Uterus (tissue), 2 donors: ENCODE measurements around the gene UBN1.

Experiments
- CTCF ChIP-seq, 4 experiments: fragments of 200-600 bp in 2 of 4; fragments of 450-650 bp in 2 of 4; sonication (generic) in 2 of 4; IDR thresholded peaks; one replicate each; pipeline ENCODE4 v1.5.1; 2016 to 2019; ENCODE audit warnings: antibody characterized with exemption in 4 of 4, mild to moderate bottlenecking in 2 of 4, moderate library complexity in 1 of 4
- POLR2A ChIP-seq, 2 donors: fragments of 450-650 bp; IDR thresholded peaks; one replicate each; pipeline ENCODE4 v1.6.1; 2016; ENCODE audit warnings: antibody characterized with exemption in 2 of 2, mild to moderate bottlenecking in 1 of 2, moderate library complexity in 1 of 2

GRCh38 chr16:4902038-4902437, 54.8 kb downstream of the UBN1 start:
- TF ChIP-seq POLR2A (IDR thresholded peaks at IDR 0.05): no peak
- TF ChIP-seq CTCF (IDR thresholded peaks at IDR 0.05): no peak
